ENCODE measurements around the gene ZBTB22.
"Not testable (repeated sequence)": the region's sequence is repeated elsewhere in the genome, so short reads cannot be mapped to it uniquely, and the experiment has no call there.

Gene ZBTB22, protein sequence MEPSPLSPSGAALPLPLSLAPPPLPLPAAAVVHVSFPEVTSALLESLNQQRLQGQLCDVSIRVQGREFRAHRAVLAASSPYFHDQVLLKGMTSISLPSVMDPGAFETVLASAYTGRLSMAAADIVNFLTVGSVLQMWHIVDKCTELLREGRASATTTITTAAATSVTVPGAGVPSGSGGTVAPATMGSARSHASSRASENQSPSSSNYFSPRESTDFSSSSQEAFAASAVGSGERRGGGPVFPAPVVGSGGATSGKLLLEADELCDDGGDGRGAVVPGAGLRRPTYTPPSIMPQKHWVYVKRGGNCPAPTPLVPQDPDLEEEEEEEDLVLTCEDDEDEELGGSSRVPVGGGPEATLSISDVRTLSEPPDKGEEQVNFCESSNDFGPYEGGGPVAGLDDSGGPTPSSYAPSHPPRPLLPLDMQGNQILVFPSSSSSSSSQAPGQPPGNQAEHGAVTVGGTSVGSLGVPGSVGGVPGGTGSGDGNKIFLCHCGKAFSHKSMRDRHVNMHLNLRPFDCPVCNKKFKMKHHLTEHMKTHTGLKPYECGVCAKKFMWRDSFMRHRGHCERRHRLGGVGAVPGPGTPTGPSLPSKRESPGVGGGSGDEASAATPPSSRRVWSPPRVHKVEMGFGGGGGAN

DNA sequence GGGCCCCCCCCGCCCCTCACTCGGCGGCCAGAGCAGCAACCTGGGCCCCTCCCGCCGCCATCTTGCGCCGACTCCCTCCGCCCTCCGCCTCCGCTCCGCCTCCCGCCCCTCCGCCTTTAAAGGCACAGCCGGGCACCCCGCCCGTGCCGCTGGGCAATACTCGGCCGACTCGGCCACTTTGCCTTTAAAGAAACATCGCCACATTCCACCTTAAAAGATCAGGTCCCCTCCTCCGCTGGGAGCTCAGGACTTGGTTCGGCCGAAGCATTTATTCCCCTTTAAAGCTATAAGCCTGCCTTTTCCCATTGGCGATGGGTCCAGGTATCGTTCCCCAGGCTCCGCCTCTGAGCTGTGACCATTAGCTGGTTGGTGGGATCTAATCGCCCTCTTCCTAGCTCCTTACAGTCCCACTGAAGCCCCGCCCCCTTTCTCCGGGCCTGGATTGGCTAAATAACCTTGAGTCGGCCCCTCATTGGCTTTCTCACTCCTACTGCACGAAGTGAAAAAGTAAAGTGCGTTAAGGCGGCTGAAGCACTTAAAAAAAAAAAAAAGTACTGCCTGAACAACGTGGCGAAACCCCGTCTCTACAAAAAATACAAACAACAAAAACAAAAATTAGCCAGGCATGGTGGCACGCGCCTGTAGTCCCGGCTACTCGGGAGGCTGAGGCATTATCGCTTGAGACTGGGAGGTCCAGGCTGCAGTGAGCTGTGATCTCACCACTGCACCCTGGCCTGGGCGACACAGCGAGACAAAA is at the start of gene ZBTB22:
Gene ZBTB22 (minus strand): TSS at position 76 of the 757 bp plus-strand sequence. CDS start 828 bp downstream, outside the sequence.
- peak; percentile 97 for DNase-seq

DNA sequence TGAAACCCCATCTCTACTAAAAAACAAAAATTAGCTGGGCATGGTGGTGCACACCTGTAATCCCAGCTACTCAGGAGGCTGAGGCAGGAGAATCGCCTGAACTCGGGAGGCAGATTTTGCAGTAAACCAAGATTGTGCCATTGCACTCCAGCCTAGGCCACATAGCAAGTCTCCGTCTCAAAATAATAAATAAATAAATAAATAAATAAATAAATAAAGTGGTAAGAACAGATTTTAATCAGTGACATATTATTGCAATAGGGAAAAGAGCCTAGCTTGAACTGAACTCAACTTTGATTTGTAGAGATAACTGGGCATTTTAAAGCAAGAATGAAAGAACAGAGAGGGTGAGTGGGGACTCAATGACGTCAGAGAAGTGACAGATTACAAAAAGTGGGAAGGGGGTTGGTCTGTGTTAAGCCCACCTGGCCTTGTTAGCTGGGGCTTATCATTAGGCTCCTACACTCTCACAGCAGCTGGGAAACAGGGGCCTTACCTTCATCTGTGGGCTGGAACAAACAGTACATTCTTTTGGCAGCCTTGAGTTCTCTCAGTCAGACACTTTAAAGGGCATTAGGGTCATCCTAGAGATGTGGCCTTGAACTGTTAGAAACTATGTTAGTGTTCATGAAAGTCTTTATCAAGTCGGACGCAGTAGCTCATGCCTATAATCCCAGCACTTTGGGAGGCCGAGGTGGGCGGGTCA is 49.6 kb upstream of the ZBTB22 start:
- no peak for DNase-seq

DNA sequence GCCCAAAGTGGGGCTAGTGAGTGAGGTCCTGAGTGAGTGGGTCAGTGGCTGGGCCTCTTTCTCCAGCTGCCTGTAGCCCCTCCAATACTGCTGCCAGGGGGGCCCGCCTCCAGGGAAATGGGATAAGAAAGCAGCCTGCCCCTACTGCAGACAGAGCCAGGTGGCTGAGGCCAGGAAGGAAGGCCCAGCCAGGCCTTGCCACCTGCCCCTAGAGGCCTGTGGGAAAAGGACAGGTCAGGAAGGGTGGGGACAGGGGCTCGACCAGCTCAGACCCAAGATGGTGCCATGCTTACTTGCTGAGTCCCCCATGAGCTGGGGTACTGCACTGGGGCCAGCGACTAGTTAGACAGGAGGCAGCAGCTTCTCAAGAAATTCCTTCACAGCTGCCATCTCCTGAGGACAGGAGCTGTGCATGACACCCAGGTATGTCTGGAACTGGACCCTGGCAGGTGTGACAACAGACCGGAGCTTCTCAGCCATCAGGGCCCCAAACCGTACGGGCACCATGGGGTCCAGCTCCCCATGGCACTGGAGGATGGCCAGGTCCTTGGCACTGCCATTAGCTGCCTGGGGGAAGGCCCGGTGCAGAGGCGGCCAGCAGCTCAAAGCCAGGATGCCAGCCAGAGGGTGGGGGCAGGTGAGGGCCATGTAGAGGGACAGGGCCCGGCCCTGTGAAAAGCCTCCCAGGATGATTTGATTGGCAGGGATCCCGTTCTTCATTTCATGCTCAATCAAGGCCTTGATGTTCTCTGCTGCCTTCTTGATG is 47.8 kb upstream of the ZBTB22 start:
- DNase-seq, result not testable (repeated sequence)

DNA sequence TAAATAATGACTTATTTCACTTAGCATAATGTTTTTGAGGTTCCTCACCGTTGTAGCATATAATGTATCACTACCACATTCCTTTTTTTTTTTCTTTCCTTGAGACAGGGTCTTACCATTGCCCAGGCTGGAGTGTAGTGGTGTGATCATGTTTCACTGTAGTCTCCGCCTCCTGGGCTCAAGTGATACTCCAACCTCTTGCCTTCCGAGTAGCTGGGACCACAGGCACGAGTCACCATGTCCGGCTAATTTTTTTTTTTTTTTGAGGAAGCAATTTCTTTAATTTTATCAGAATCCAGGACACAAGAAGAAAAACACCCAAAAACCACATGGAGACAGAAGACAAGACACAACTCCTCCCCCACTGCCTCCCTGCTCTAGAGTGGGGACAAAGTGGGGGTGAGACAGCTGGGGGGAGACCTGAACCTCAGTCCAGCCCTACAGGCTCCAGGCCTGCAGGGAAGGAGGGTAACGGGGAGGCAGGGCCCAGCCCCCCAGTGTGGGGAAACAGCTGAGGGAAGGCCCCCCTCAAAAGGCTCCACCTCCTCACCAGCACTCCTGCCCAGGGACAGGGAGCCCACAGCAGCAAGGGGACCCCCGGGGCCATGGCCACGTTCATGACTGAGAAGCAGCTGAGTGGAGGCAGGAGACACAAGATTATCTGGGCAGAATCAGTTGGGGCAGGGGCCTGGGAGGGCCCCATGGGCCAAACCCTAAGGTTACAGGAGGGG is 47.1 kb upstream of the ZBTB22 start:
- DNase-seq, result peak; percentile 29

DNA sequence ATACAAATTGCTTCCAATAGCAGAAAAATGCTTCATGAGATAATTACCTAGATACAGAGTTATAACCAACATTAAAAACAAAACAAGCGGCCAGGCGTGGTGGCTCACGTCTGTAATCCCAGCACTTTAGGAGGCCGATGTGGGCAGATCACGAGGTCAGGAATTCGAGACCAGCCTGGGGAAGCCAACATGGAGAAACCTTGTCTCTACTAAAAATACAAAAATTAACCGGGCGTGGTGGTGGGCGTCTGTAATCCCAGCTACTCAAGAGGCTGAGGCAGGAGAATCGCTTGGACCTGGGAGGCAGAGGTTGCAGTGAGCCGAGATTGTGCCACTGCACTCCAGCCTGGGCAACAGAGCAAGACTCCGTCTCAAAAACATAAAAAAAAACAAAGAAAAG is 45.9 kb upstream of the ZBTB22 start:
- DNase-seq, result not testable (repeated sequence)

DNA sequence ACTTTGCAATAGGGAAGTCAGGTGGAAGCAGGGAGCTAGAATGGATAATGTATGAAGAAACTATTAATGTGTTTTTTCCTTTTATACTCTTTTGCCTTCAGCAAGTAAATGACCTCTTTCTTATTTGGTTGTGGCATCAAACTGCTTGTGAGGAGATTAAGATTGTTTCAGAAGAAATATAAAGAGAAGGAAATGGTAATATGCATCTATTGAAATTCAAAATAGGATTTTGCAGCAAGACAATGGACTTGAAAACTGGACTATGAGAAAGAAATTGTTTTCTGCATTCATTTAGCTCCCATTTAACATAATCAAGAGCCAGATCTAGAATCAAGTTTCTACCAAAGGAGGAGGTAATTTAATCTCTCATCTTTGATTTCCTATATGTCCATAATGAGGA is 41.8 kb upstream of the ZBTB22 start:
- DNase-seq, result peak; percentile 45

DNA sequence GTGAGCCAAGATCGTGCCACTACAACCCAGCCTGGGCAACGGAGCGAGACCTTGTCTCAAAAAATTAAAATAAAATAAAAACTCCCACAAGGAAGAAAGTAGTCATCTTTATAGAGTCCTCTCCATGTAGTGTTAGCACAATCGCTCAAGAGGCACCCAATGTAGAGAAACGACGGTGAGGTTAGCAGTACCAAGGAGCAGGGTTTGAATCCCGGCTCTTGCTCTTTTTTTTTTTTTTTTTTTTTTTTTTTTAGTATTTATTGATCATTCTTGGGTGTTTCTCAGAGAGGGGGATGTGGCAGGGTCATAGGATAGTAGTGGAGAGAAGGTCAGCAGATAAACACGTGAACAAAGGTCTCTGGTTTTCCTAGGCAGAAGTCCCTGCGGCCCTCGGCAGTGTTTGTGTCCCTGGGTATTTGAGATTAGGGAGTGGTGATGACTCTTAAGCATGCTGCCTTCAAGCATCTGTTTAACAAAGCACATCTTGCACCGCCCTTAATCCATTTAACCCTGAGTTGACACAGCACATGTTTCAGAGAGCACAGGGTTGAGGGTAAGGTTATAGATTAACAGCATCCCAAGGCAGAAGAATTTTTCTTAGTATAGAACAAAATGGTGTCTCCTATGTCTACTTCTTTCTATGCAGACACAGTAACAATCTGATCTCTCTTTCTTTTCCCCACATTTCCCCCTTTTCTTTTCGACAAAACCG is 39.8 kb upstream of the ZBTB22 start:
- DNase-seq, result not testable (repeated sequence)

DNA sequence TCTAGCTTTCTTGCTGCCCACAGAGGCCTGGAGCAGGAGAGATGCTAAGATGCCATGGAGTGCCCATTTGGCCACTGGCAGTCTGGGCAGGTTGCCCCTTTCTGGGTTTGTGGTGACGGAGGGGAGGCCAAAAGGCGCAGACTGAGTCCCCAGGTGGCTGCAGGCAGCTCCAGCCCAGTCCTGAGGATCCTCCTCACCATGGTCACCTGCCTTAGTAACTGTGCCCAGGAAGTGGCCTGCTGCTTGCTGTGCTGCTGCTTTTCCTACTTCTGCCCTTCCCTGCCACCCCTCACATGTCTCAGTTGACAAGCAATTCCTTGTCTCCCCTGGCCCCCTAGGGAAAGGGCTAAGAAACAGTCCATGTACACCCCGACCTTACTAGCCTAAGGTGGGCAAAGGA is 38.8 kb upstream of the ZBTB22 start:
- no peak for DNase-seq

DNA sequence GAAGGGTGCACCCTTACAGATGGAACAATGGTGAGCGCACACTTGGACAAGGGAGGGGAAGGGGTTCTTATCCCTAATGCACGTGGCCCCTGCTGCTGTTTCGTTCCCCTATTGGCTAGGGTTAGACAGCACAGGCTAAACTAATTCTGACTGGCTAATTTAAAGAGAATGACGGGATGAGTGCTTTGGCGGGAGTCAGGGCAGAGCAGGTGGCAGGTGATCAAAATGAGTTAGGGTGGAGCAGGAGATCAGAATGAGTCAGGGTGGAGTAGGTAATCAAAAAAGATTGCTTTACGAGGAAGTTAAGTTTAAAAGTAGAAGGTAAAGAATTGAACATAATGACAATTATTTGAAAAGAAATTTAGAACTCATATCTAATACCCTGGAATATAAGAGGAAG is 38.3 kb upstream of the ZBTB22 start:
- DNase-seq, result not testable (repeated sequence)

DNA sequence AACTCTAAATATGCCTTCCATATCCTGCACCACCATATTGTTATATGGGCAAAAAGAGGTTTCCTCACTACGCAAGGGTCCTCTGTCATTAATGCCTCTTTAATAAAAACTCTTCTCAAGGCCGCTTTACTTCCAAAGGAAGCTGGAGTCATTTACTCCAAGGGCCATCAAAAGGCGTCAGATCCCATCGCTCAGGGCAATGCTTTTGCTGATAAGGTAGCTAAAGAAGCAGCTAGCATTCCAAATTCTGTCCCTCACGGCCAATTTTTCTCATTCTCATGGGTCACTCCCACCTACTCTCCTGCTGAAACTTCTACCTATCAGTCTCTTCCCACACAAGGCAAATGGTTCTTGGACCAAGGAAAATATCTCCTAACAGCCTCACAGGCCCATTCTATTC is 30.3 kb upstream of the ZBTB22 start:
- DNase-seq, result no peak

DNA sequence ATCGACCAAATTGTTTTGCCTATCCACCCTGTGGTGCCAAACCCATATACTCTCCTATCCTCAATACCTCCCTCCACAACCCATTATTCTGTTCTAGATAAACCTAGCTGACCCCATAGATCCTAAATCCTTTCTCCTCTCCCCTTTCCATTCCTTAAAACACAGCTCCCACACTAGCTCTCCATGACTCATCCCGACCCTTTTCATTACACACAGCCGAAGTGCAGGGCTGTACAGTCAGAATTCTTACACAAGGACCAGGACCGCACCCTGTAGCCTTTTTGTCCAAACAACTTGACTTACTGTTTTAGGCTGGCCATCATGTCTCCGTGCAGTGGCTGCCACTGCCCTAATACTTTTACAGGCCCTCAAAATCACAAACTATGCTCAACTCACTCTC is 29.4 kb upstream of the ZBTB22 start:
- not testable (repeated sequence) for DNase-seq

DNA sequence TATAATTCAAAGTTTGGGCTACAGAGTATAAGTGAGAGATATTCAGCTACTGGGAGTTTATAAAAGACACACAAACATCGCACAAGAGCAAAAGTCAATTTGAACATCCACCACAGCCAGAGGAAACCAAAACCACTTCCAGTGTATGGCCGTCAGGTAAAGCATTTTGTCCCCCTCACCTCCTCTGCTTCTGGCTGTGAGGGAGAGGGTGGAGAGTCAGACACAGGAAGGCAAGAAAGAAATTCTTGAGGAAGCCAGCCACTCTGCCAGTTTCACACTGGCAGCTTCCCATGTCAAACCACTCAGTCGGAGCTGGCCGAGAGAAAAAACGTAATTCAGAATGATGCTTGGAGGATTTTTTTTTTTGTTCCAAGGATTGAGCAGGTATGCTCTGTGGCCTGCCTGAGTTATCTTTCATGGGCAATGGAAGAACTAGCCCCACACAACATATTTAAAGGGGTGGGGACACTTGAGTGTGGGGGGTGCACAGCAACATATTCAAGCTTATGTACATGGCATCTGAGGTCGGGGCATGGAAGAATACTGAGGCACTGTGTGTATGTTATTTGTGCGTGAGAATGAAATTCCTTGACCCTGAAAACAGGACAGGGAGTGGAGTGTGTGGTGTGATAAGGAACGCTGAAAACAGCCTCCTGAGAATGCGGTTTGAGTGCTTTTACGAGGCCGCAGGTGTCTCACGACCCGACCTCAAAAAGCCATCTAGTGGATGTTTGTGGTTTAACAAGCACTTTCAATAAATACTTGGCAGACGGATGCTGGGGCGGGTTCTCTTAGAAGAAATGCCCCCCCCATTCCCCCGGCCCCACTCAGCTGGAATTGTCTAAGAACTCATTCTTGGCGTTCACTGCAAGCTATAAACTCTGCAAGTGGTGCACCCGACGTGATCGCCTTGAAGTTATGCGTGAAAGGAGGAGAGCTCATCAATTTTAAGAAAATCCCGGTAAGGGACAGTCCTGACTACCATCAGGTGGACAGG is 27.5 kb upstream of the ZBTB22 start:
- peak; percentile 74 for DNase-seq

DNA sequence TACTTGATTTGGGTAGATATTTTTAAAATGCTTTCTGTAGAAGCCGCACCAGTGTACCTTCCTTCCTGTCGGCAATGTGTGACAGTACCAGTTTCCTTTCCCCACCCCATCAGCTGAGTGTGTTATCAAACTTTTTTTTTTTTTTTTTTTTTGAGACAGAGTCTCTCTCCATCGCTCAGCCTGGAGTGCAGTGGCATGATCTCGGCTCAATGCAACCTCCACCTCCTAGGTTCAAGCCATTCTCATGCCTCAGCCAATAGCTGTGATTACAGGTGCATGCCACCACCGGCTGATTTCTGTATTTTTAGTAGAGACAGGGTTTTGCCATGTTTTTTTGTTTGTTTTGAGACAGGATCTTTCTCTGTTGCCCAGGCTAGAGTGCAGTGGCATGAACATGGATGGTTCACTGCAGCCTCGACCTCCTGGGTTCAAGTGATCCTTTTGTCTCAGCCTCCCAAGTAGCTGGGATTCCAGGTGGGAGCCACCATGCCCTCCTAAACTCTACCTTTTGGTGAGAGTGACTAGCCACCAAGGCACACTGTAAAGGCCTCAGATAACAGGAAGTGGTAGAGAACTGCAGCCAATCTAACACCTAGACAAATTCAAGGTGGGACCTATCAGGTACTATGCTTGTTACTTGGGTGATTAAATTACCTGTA is 26.5 kb upstream of the ZBTB22 start:
- no peak for DNase-seq

DNA sequence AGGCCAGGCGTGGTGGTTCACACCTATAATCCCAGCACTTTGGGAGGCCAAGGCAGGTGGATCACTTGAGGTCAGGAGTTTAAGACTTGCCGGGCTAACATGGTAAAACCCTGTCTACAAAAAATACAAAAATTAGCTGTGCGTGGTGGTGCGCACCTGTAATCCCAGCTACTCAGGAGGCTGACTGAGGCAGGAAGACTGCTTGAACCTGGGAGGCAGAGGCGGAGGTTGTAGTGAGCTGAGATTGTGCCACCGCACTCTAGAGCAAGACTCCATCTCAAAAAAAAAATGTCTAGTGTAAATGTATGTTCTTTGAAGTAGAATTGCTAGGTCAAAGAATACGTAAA is 26.0 kb upstream of the ZBTB22 start:
- DNase-seq, result not testable (repeated sequence)

DNA sequence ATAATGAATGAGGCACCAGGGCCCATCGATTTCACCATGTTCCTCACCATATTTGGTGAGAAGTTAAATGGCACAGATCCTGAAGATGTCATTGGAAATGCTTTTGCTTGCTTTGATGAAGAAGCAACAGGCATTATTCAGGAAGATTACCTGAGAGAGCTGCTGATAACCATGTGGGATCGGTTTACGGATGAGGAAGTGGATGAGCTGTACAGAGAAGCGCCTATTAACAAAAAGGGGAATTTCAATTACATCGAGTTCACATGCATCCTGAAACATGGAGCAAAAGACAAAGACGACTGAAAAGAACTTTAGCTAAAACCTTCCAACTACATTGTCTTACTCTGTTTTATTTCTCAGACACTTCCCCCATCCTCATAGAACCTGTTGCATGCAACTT is 21.6 kb upstream of the ZBTB22 start:
- DNase-seq, result no peak

DNA sequence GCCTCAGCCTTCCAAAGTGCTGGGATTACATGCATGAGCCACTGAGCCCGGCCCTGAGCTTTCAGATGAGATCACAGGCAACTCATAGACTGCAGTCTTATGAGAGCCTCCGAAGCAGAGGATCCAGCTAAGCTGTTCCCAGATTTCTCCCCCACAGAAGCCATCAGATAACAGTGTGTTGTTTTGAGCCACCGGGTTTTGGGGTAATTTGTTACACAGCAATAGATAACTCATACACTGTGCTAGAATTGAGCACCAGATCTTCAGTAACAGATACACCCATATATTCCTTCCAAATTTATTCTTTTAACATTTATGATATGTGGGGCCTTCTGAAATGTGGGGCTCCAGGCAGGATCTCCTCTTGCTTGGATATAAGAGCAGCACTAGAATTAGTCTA is 19.0 kb upstream of the ZBTB22 start:
- no peak for DNase-seq

DNA sequence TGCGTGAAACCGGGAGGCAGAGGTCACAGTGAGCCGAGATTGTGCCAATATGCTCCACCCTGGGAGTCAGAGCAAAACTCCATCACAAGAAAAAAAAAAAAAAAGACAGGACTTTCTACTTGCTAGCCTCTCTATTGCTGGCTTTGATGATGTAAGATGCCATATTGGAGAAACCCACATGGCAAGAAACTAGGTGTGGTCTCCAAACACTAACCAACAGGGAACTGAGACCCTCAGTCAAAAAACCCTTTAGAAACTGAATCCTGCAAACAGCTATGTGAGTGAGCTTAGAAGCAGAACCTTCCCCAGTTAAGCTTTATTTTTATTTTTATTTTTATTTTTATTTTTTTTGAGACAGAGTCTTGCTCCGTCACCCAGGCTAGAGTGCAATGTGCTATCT is 18.4 kb upstream of the ZBTB22 start:
- no peak for DNase-seq

DNA sequence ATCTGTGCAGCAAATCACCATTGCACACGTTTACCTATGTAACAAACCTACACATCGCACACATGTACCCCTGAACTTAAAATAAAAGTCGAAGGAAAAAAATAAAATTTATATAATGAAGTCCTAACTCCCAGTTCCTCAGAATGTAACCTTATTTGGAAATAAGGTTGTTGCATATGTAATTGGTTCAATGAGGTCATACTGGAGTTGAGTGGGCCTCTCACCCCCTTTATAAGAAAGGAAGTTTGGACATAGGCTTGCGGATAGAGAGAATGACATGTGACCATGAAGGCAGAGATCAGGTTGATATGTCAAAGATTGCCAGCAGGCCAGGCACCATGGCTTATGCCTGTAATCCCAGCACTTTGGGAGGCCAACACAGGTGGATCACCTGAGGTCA is 16.1 kb upstream of the ZBTB22 start:
- DNase-seq, result no peak

DNA sequence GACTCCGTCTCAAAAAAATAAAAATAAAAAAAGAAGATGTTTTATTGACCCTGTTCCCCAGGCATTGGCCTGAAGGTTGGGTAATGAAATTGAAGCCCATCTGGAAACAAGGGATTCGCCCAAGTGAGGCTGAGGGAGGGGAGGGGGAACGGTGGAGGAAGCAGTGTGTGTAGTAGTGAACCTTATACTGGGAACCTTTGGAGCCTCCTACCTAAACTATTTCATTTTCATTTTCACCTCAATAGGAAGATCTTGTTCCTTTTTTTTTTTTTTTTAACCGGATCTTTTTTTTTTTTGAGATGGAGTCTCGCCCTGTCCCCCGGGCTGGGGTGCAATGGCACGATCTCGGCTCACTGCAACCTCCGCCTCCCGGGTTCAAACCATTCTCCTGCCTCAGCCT is 13.2 kb upstream of the ZBTB22 start:
- DNase-seq, result no peak
